ENCODE measurements around the gene MRPL37.

The MRPL37 gene

DNA sequence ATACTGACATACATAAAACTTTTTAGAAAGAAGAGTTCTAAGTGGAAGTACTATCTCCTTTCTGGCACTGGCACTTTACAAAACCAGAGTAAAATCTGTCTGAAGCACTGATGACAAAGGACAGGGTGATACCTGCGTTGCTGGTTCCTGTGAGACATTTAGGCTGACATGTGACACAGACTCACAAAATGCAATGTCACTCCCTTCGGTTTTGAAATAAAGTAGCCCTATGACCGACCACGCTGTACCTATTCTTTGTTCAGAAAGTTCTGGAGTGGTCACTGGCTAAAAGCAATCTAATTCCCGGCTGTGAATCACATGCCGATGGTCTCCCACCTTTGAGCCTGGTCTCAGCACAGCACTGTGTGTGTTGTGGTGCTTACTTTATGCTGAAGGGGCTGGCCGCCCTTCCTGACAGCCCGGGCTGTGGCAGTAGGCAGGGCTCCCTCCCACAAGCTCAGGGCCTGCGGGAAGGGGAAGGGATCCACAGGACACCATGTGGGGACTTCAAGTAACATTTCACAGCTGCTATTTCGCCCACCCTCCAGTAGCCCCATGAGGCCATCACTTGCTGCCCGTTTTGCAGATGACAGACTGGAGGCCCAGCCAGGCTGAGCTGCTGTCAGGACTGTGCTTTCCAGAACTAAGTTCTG is 48.0 kb downstream of the MRPL37 start (continued):
- TF ChIP-seq ZNF549 (tag by site-specific recombination; IDR thresholded peaks at IDR 0.05) (no peak), HOXC10 (CRISPR knock-in tag; IDR thresholded peaks at IDR 0.05) (no peak), ZNF214 (tag by site-specific recombination; IDR thresholded peaks at IDR 0.05; ENCODE audit: borderline replicate concordance) (no peak), ZNF768 (tag by site-specific recombination; IDR thresholded peaks at IDR 0.05) (no peak), ZNF529 (tag by site-specific recombination; IDR thresholded peaks at IDR 0.05; ENCODE audit: insufficient replicate concordance) (no peak), ZNF292 (tag by site-specific recombination; IDR thresholded peaks at IDR 0.05; ENCODE audit: borderline replicate concordance, low read depth) (no peak), ZNF48 (tag by site-specific recombination; IDR thresholded peaks at IDR 0.05) (no peak)

DNA sequence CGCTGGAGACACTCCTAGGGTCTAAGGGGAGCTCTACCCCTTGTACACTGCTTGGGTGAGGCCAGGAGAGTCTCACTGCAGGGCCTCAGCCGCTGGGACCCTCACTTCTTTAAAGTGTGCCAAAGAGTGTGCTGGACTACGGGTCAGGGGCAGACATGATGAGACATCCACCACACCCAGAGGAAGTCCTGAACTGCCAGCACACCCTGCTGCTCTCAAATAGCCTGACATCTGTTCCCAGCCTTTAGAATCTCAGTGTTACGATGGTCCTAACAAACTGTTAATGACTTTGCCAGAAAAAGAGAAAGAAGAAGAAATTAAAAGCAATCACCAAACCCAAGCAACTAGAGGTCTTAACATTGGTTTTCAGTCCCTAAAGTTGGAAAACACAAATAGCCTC is 49.0 kb downstream of the MRPL37 start:
- Histone ChIP-seq H3K4me1 (ENCODE audit: control insufficient read depth, insufficient read depth, low read length) (0 out of 2 replicates have a peak, but pooled peaks cover 2% of the 10 kb centered on the region), H3K36me3 (ENCODE audit: control insufficient read depth in 2 of 2, insufficient read depth in 1 of 2, low read length in 2 of 2) (peaks cover 0 to 40% of the 10 kb centered on the region in 2 experiments; a peak in 1 of 3 replicates), H3K4me3 (ENCODE audit: low read depth, low read length) (no peak overlapping the region), H3K27ac (ENCODE audit: extremely low read depth, low read depth, low read length) (no peak overlapping the region), H3K9me3 (ENCODE audit: control insufficient read depth, insufficient read depth, low read depth, low read length) (no peaks in the 10 kb centered on the region)
- ChIA-PET CTCF (no interaction called here), POLR2A (no interaction called here)
- TF ChIP-seq ZNF114 (tag by site-specific recombination; IDR thresholded peaks at IDR 0.05) (no peak), ZNF843 (tag by site-specific recombination; IDR thresholded peaks at IDR 0.05) (no peak), ZNF600 (tag by site-specific recombination; IDR thresholded peaks at IDR 0.05) (peak; percentile 36; the same call in 1 of the 2 replicates), ZSCAN23 (tag by site-specific recombination; IDR thresholded peaks at IDR 0.05) (no peak), ZNF202 (tag by site-specific recombination; IDR thresholded peaks at IDR 0.05; ENCODE audit: borderline replicate concordance) (no peak)

DNA sequence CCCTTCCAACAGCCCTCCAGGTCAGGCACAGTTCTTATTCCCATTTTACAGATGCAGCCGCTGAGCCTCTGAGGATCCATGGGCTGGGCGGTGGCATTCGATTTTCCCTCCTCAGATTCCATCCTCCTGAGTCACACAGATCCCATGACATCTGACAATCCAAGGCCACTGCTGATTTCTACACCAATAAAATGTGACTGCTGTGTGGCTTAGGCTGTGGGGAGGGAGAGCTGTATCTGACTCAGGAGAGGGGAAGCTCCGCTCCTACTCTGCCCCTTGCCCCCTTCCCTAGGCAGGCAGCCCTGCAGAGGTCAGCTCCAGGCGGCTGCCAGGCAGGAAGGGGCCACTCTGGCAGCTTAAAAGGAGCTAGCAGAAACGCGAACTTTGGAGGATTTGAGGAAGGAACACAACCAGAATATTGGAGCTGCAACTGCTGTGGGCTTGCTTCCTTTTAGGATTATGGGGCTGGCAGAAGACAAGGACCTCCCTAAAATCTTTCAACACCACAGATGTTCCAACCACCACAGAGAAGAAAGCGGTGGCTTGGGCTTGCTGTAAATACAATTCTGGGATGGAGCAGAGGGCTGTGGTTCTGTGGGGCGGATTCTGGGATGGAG is 50.0 kb downstream of the MRPL37 start:
- POLR2A ChIA-PET, result no interaction called here
- H3K9me3 ChIP-seq (ENCODE audit: control insufficient read depth, insufficient read depth, low read depth, low read length), result no peaks in the 10 kb centered on the region

More for the DNA sequence above, 50.0 kb downstream of the MRPL37 start:
- 0 out of 2 replicates have a peak, but pooled peaks cover 4% of the 10 kb centered on the region for H3K4me1 ChIP-seq (ENCODE audit: control insufficient read depth, insufficient read depth, low read length)
- H3K4me3 ChIP-seq (ENCODE audit: low read depth, low read length), result no peak overlapping the region
- TF ChIP-seq ZNF549 (tag by site-specific recombination; IDR thresholded peaks at IDR 0.05) (no peak), ZNF600 (tag by site-specific recombination; IDR thresholded peaks at IDR 0.05) (no peak), ZNF658 (tag by site-specific recombination; IDR thresholded peaks at IDR 0.05) (no peak), ZNF629 (tag by site-specific recombination; IDR thresholded peaks at IDR 0.05) (no peak), FEZF1 (tag by site-specific recombination; IDR thresholded peaks at IDR 0.05) (no peak), WT1 (tag by site-specific recombination; IDR thresholded peaks at IDR 0.05) (peak; percentile 45; the same call in 1 of the 2 replicates), ZBTB17 (tag by site-specific recombination; IDR thresholded peaks at IDR 0.05) (peak; percentile 58), ZIC2 (tag by site-specific recombination; IDR thresholded peaks at IDR 0.05) (peak; percentile 23; the same call in 1 of the 2 replicates), ZNF555 (tag by site-specific recombination; conservative IDR thresholded peaks at IDR 0.05) (no peak), ZNF791 (tag by site-specific recombination; IDR thresholded peaks at IDR 0.05) (no peak), ZBTB7A (tag by site-specific recombination; IDR thresholded peaks at IDR 0.05; ENCODE audit: low read depth) (no peak)
- TF ChIP-seq, protein P1, sequence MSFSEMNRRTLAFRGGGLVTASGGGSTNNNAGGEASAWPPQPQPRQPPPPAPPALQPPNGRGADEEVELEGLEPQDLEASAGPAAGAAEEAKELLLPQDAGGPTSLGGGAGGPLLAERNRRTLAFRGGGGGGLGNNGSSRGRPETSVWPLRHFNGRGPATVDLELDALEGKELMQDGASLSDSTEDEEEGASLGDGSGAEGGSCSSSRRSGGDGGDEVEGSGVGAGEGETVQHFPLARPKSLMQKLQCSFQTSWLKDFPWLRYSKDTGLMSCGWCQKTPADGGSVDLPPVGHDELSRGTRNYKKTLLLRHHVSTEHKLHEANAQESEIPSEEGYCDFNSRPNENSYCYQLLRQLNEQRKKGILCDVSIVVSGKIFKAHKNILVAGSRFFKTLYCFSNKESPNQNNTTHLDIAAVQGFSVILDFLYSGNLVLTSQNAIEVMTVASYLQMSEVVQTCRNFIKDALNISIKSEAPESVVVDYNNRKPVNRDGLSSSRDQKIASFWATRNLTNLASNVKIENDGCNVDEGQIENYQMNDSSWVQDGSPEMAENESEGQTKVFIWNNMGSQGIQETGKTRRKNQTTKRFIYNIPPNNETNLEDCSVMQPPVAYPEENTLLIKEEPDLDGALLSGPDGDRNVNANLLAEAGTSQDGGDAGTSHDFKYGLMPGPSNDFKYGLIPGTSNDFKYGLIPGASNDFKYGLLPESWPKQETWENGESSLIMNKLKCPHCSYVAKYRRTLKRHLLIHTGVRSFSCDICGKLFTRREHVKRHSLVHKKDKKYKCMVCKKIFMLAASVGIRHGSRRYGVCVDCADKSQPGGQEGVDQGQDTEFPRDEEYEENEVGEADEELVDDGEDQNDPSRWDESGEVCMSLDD (tag by site-specific recombination; IDR thresholded peaks at IDR 0.05), result no peak
- TF ChIP-seq, protein P2, sequence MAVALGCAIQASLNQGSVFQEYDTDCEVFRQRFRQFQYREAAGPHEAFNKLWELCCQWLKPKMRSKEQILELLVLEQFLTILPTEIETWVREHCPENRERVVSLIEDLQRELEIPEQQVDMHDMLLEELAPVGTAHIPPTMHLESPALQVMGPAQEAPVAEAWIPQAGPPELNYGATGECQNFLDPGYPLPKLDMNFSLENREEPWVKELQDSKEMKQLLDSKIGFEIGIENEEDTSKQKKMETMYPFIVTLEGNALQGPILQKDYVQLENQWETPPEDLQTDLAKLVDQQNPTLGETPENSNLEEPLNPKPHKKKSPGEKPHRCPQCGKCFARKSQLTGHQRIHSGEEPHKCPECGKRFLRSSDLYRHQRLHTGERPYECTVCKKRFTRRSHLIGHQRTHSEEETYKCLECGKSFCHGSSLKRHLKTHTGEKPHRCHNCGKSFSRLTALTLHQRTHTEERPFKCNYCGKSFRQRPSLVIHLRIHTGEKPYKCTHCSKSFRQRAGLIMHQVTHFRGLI (tag by site-specific recombination; IDR thresholded peaks at IDR 0.05), result peak; percentile 99
- TF ChIP-seq, protein P3, sequence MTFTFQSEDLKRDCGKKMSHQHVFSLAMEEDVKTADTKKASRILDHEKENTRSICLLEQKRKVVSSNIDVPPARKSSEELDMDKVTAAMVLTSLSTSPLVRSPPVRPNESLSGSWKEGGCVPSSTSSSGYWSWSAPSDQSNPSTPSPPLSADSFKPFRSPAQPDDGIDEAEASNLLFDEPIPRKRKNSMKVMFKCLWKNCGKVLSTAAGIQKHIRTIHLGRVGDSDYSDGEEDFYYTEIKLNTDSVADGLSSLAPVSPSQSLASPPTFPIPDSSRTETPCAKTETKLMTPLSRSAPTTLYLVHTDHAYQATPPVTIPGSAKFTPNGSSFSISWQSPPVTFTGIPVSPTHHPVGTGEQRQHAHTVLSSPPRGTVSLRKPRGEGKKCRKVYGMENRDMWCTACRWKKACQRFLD (tag by site-specific recombination; IDR thresholded peaks at IDR 0.05), result no peak
- CTCF ChIA-PET, result no interaction called here
- no peak overlapping the region for H3K27ac ChIP-seq (ENCODE audit: extremely low read depth, low read depth, low read length)
- H3K36me3 ChIP-seq (ENCODE audit: control insufficient read depth in 2 of 2, insufficient read depth in 1 of 2, low read length in 2 of 2), result peaks cover 0 to 38% of the 10 kb centered on the region in 2 experiments; a peak in 1 of 3 replicates

All from HEK293 (cell line).